ENCODE measurements around the gene PBX4. TPM values are rescaled to one million over a fixed set of nuclear protein-coding genes. Genes with fewer than 3 reads are reported as not detected.

Gene PBX4
- total RNA-seq, 1 experiment from 2014 or later: 2.4 TPM

DNA sequence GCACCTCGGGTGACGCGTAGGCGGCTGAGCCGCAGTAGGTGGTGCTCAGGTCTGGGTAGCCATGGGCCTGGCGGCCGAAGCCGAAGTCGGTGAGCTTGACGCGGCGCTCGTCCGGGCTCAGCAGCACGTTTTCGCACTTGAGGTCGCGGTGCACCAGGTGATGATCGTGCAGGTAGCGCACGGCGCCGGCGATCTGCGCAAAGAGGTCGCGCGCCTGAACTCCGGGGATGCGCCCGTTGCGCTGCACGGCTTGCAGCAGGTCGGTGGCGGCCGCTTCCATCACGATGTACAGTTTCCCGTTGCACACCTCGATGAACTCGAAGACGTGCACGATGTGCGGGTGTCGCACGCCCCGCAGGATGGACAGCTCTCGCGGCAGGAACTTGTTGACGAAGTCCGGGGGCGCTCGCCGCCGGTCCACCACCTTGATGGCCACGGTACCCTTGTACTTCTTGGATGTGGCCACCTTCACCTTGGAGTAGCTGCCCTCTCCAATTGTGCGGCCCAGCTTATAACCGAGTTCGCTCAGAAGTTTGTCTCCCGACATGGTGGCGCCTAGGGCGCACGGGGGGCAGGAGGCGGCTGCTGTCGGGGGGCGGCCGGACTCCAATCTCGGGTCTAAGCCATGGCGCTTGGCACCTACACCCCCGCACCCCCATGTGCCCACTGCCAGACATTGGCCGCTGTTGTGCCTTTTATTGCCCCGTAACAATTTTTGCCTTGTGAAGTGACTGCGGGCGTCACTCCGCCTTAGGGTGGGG lies 103.4 kb downstream of the PBX4 start, which contains the start of gene TSSK6:
TSS of gene TSSK6 (minus strand) at position 668 of the 761 bp plus-strand sequence. CDS start at position 547, 121 bp downstream.
- peaks cover 31% of the 10 kb centered on the region for H3K36me3 ChIP-seq
- no peaks in the 10 kb centered on the region for H3K27me3 ChIP-seq
- 0 out of 2 replicates have a peak, but pooled peaks cover 2% of the 10 kb centered on the region for H3K9me3 ChIP-seq
- DNase-seq: no peak
- peak within 1 kb of the TSS; percentile 91 for H3K4me3 ChIP-seq

DNA sequence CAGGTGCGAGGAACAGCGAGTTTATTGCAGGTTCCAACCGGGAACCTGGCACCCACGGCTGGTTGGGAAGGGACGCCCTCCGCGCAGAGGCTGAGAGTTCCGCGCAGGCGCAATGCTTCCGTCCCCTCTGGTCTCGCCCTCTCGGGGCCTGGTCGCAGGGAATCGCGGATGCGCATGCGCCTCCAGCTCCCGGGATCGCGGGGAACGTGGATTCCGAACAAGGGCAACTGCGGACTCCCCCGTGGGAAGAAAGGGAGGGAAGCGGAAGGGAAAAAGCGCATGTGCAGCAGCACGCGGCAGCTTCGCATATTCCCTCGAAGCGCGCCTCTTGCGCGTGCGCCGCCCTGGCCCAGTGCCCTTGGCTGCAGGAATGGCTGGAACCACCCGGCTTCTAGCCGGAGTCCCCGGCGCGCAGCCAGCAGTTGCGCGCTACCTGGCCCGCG lies 104.3 kb downstream of the PBX4 start:
- Histone ChIP-seq H3K27me3 (no peaks in the 10 kb centered on the region), H3K4me3 (no peak overlapping the region), H3K9me3 (0 out of 2 replicates have a peak, but pooled peaks cover 2% of the 10 kb centered on the region), H3K36me3 (peaks cover 29% of the 10 kb centered on the region)
- no peak for DNase-seq

- no peaks in the 10 kb centered on the region for H3K27me3 ChIP-seq
- H3K36me3 ChIP-seq: peaks cover 26% of the 10 kb centered on the region
- no peak overlapping the region for H3K4me3 ChIP-seq
- 0 out of 2 replicates have a peak, but pooled peaks cover 2% of the 10 kb centered on the region for H3K9me3 ChIP-seq
- DNase-seq: no peak
Observed at GRCh38 chr19:19513682-19514081, 104.8 kb downstream of the PBX4 start.

Other genes with a start within 250 kb of the PBX4 start
- 46.3 and 69.1 TPM in 2 replicates for gene GATAD2A, start 213.0 kb downstream of the PBX4 start, total RNA-seq (2014; rRNA removed; shearing (Covaris generic); ENCODE audit: low replicate concordance)
- gene TSSK6, start 103.1 kb downstream of the PBX4 start, total RNA-seq (2014; rRNA removed; shearing (Covaris generic); ENCODE audit: low replicate concordance): 9.0 TPM in 1 of 2 replicates, not detected in the other
- gene NDUFA13, start 102.5 kb downstream of the PBX4 start, total RNA-seq (2014; rRNA removed; shearing (Covaris generic); ENCODE audit: low replicate concordance): 152 and 344 TPM in 2 replicates
- gene YJEFN3, start 89.8 kb downstream of the PBX4 start, total RNA-seq (2014; rRNA removed; shearing (Covaris generic); ENCODE audit: low replicate concordance): 3.1 and 4.8 TPM in 2 replicates
- 0.66 and 1.1 TPM in 2 replicates for gene CILP2, start 80.4 kb downstream of the PBX4 start, total RNA-seq (2014; rRNA removed; shearing (Covaris generic); ENCODE audit: low replicate concordance)
- gene LPAR2, start 9.5 kb upstream of the PBX4 start, total RNA-seq (2014; rRNA removed; shearing (Covaris generic); ENCODE audit: low replicate concordance): 0.79 TPM in 1 of 2 replicates, not detected in the other
- 2.7 and 12.4 TPM in 2 replicates for gene GMIP, start 25.0 kb upstream of the PBX4 start, total RNA-seq (2014; rRNA removed; shearing (Covaris generic); ENCODE audit: low replicate concordance)
- 30.6 and 70.8 TPM in 2 replicates for gene ATP13A1, start 45.0 kb upstream of the PBX4 start, total RNA-seq (2014; rRNA removed; shearing (Covaris generic); ENCODE audit: low replicate concordance)
- 7.1 and 18.0 TPM in 2 replicates for gene ZNF101, start 50.2 kb upstream of the PBX4 start, total RNA-seq (2014; rRNA removed; shearing (Covaris generic); ENCODE audit: low replicate concordance)
- gene ZNF14, start 114.4 kb upstream of the PBX4 start, total RNA-seq (2014; rRNA removed; shearing (Covaris generic); ENCODE audit: low replicate concordance): 5.0 and 17.4 TPM in 2 replicates
- 1.0 and 9.6 TPM in 2 replicates for gene ZNF506, start 203.1 kb upstream of the PBX4 start, total RNA-seq (2014; rRNA removed; shearing (Covaris generic); ENCODE audit: low replicate concordance)
- 1.1 and 4.3 TPM in 2 replicates for gene ZNF253, start 247.2 kb upstream of the PBX4 start, total RNA-seq (2014; rRNA removed; shearing (Covaris generic); ENCODE audit: low replicate concordance)